ENCODE measurements around the gene PTPRG. TPM values are rescaled to one million over a fixed set of nuclear protein-coding genes. Genes with fewer than 3 reads are reported as not detected.

PTPRG gene
- total and polyA plus RNA-seq, 4 donors: 3.6 to 35.6 (median 8.1) TPM

DNA sequence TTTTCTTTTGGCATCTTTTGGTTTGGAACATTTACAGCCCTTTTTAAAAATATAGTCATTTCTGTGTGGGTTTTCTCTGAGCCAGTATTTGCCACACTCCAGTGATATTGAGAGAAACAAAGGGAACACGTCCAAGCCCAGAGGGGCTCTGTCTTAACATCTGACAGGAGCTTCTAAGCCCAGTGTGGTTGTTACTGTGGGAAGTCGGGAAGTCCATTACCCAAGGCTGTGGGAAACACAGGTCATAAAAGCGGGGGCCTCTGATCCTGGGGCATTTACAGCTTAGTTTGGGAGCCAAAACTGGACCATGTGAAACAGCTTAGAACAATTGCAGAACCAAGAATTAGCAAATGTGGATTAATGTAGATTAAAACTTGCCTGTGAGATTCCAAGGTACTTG lies 123.0 kb downstream of the PTPRG start:
- H3K4me3 ChIP-seq (ENCODE audit: low read depth in 1 of 3, low read length in 3 of 3): no peak overlapping the region
- TF ChIP-seq, protein P1, sequence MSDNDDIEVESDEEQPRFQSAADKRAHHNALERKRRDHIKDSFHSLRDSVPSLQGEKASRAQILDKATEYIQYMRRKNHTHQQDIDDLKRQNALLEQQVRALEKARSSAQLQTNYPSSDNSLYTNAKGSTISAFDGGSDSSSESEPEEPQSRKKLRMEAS (IDR thresholded peaks at IDR 0.05): no peak
- H3K4me1 ChIP-seq (ENCODE audit: control insufficient read depth in 4 of 4, insufficient read depth in 4 of 4, low read length in 3 of 4): peaks cover 1 to 17% (median 12%) of the 10 kb centered on the region in 4 donors
- DNase-seq (ENCODE audit: low spot score): no peak
- WGBS: 88% methylated on average over 3 of the region's 3 CpGs
- H3K27me3 ChIP-seq (ENCODE audit: control insufficient read depth in 4 of 4, insufficient read depth in 4 of 4, low read length in 3 of 4): no peaks in the 10 kb centered on the region
- H3K9ac ChIP-seq (ENCODE audit: low read depth in 1 of 2, low read length in 2 of 2): no peak overlapping the region
- no peak overlapping the region for H3K27ac ChIP-seq (ENCODE audit: low read depth in 1 of 2, low read length in 2 of 2)
- no peaks in the 10 kb centered on the region for H3K9me3 ChIP-seq (ENCODE audit: control insufficient read depth in 4 of 4, low read length in 3 of 4)
- no peaks in the 10 kb centered on the region for H3K36me3 ChIP-seq (ENCODE audit: control insufficient read depth in 4 of 4, insufficient read depth in 3 of 4, low read depth in 1 of 4, low read length in 3 of 4)

DNA sequence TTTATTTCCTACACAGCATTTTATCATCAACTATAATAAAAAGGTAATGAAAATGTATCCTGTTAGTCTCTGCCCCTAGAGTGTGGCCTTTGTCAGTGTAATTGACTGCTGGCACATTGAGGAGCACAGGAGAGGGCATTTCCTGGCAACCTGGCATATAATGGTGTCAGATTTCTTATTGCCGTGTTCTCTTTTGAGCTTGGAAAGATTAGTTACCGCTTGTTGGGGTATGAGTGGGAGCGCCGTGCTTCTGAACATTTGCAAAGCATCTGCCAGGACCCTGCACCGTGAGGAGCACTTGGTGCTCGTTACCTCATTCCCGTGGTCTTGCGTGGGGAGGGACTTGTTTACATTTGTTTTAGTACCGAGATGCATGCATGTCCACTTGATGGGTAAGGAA lies 124.4 kb downstream of the PTPRG start:
- peaks cover 1 to 17% (median 12%) of the 10 kb centered on the region in 4 donors for H3K4me1 ChIP-seq (ENCODE audit: control insufficient read depth in 4 of 4, insufficient read depth in 4 of 4, low read length in 3 of 4)
- no peaks in the 10 kb centered on the region for H3K9me3 ChIP-seq (ENCODE audit: control insufficient read depth in 4 of 4, low read length in 3 of 4)
- H3K4me3 ChIP-seq (ENCODE audit: low read depth in 1 of 3, low read length in 3 of 3): no peak overlapping the region
- no peak overlapping the region for H3K9ac ChIP-seq (ENCODE audit: low read depth in 1 of 2, low read length in 2 of 2)
- H3K36me3 ChIP-seq (ENCODE audit: control insufficient read depth in 4 of 4, insufficient read depth in 3 of 4, low read depth in 1 of 4, low read length in 3 of 4): no peaks in the 10 kb centered on the region
- TF ChIP-seq, protein P1 (IDR thresholded peaks at IDR 0.05): no peak
- H3K27ac ChIP-seq (ENCODE audit: low read depth in 1 of 2, low read length in 2 of 2): no peak overlapping the region
- DNase-seq (ENCODE audit: low spot score): no peak
- no peaks in the 10 kb centered on the region for H3K27me3 ChIP-seq (ENCODE audit: control insufficient read depth in 4 of 4, insufficient read depth in 4 of 4, low read length in 3 of 4)
- 76% methylated on average over 9 of the region's 9 CpGs for WGBS

DNA sequence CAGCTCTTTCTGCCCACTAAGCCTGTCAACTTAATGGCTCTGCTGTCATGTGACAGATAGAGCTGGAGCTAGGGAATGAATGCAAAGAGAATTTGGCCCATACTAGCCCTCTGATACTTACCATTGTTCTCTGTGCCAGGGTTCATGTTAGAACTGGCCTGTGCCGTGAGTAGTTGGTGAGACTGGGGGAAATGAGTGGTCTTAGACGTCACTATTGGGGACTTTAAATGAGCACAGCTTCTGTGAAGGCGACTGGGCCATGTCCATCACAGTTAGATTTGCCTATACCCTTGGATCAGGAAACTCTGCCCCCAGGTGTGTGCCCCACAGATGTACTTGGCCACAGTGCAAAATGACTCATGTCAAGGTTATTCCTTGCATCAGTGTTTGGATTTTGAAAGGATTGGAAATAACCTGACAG lies 124.9 kb downstream of the PTPRG start:
- WGBS: 85% methylated on average over 3 of the region's 3 CpGs

More for the DNA sequence above, 124.9 kb downstream of the PTPRG start:
- H3K27me3 ChIP-seq (ENCODE audit: control insufficient read depth in 4 of 4, insufficient read depth in 4 of 4, low read length in 3 of 4): no peaks in the 10 kb centered on the region
- H3K4me1 ChIP-seq (ENCODE audit: control insufficient read depth in 4 of 4, insufficient read depth in 4 of 4, low read length in 3 of 4): peaks cover 1 to 17% (median 12%) of the 10 kb centered on the region in 4 donors
- DNase-seq (ENCODE audit: low spot score): no peak
- H3K4me3 ChIP-seq (ENCODE audit: low read depth in 1 of 3, low read length in 3 of 3): no peak overlapping the region
- H3K36me3 ChIP-seq (ENCODE audit: control insufficient read depth in 4 of 4, insufficient read depth in 3 of 4, low read depth in 1 of 4, low read length in 3 of 4): no peaks in the 10 kb centered on the region
- H3K9me3 ChIP-seq (ENCODE audit: control insufficient read depth in 4 of 4, low read length in 3 of 4): no peaks in the 10 kb centered on the region
- H3K27ac ChIP-seq (ENCODE audit: low read depth in 1 of 2, low read length in 2 of 2): no peak overlapping the region
- H3K9ac ChIP-seq (ENCODE audit: low read depth in 1 of 2, low read length in 2 of 2): no peak overlapping the region
- TF ChIP-seq, protein P2, sequence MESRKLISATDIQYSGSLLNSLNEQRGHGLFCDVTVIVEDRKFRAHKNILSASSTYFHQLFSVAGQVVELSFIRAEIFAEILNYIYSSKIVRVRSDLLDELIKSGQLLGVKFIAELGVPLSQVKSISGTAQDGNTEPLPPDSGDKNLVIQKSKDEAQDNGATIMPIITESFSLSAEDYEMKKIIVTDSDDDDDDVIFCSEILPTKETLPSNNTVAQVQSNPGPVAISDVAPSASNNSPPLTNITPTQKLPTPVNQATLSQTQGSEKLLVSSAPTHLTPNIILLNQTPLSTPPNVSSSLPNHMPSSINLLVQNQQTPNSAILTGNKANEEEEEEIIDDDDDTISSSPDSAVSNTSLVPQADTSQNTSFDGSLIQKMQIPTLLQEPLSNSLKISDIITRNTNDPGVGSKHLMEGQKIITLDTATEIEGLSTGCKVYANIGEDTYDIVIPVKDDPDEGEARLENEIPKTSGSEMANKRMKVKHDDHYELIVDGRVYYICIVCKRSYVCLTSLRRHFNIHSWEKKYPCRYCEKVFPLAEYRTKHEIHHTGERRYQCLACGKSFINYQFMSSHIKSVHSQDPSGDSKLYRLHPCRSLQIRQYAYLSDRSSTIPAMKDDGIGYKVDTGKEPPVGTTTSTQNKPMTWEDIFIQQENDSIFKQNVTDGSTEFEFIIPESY (IDR thresholded peaks at IDR 0.05): no peak
- TF ChIP-seq, protein P3, sequence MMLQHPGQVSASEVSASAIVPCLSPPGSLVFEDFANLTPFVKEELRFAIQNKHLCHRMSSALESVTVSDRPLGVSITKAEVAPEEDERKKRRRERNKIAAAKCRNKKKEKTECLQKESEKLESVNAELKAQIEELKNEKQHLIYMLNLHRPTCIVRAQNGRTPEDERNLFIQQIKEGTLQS (IDR thresholded peaks at IDR 0.05): no peak
- TF ChIP-seq, protein P4, sequence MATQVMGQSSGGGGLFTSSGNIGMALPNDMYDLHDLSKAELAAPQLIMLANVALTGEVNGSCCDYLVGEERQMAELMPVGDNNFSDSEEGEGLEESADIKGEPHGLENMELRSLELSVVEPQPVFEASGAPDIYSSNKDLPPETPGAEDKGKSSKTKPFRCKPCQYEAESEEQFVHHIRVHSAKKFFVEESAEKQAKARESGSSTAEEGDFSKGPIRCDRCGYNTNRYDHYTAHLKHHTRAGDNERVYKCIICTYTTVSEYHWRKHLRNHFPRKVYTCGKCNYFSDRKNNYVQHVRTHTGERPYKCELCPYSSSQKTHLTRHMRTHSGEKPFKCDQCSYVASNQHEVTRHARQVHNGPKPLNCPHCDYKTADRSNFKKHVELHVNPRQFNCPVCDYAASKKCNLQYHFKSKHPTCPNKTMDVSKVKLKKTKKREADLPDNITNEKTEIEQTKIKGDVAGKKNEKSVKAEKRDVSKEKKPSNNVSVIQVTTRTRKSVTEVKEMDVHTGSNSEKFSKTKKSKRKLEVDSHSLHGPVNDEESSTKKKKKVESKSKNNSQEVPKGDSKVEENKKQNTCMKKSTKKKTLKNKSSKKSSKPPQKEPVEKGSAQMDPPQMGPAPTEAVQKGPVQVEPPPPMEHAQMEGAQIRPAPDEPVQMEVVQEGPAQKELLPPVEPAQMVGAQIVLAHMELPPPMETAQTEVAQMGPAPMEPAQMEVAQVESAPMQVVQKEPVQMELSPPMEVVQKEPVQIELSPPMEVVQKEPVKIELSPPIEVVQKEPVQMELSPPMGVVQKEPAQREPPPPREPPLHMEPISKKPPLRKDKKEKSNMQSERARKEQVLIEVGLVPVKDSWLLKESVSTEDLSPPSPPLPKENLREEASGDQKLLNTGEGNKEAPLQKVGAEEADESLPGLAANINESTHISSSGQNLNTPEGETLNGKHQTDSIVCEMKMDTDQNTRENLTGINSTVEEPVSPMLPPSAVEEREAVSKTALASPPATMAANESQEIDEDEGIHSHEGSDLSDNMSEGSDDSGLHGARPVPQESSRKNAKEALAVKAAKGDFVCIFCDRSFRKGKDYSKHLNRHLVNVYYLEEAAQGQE (IDR thresholded peaks at IDR 0.05): no peak
- TF ChIP-seq RXRA (IDR thresholded peaks at IDR 0.05) (peak in 1 of 2 donors; percentile 45), YY1 (IDR thresholded peaks at IDR 0.05) (no peak), HNF4G (IDR thresholded peaks at IDR 0.05) (no peak), GABPA (IDR thresholded peaks at IDR 0.05 in 1 of 2, conservative IDR thresholded peaks at IDR 0.05 in 1 of 2) (no peak), FOXA1 (IDR thresholded peaks at IDR 0.05) (no peak), NR2F2 (IDR thresholded peaks at IDR 0.05) (no peak), TAF1 (conservative IDR thresholded peaks at IDR 0.05) (no peak), SP1 (IDR thresholded peaks at IDR 0.05) (no peak), JUND (IDR thresholded peaks at IDR 0.05) (peak; percentile 68 to 79), EGR1 (IDR thresholded peaks at IDR 0.05; ENCODE audit: low read depth in 2 of 2) (no peak), HNF4A (conservative IDR thresholded peaks at IDR 0.05) (peak; percentile 72 to 74), RAD21 (IDR thresholded peaks at IDR 0.05) (peak in 1 of 2 donors; percentile 31), FOXA2 (IDR thresholded peaks at IDR 0.05) (no peak)
- TF ChIP-seq, protein P5, sequence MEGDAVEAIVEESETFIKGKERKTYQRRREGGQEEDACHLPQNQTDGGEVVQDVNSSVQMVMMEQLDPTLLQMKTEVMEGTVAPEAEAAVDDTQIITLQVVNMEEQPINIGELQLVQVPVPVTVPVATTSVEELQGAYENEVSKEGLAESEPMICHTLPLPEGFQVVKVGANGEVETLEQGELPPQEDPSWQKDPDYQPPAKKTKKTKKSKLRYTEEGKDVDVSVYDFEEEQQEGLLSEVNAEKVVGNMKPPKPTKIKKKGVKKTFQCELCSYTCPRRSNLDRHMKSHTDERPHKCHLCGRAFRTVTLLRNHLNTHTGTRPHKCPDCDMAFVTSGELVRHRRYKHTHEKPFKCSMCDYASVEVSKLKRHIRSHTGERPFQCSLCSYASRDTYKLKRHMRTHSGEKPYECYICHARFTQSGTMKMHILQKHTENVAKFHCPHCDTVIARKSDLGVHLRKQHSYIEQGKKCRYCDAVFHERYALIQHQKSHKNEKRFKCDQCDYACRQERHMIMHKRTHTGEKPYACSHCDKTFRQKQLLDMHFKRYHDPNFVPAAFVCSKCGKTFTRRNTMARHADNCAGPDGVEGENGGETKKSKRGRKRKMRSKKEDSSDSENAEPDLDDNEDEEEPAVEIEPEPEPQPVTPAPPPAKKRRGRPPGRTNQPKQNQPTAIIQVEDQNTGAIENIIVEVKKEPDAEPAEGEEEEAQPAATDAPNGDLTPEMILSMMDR (IDR thresholded peaks at IDR 0.05; ENCODE audit: low read depth, low read length, missing input control): no peak

All from liver (tissue), 9 donors.